GM23338 (cell line): Measurements from ENCODE around the gene RAP1GAP2. TPM values are rescaled to one million over a fixed set of nuclear protein-coding genes. Genes with fewer than 3 reads are reported as not detected.
A peak's percentile ranks its signal among the peaks of the same experiment; 100 is the strongest.

Experiments used
- ATAC-seq: fragments of 200-7000 bp; cut with Tn5 transposase; 3 replicates; pipeline ENCODE4 v1.9.1; 2020
- DNase-seq: peaks from one replicate; pipeline ENCODE4 v3.0.0-alpha.2; 2015; ENCODE audit warnings: low spot score
- H2AFZ ChIP-seq: fragments of 200-600 bp; sonication (generic); 2 replicates; pipeline ENCODE4 v1.8.0; 2016; ENCODE audit warnings: antibody characterized with exemption, mild to moderate bottlenecking, moderate library complexity
- H3F3A ChIP-seq: fragments of 200-600 bp; sonication (generic); replicated peaks from 2 replicates; pipeline ENCODE4 v1.8.0; 2017; ENCODE audit warnings: antibody characterized with exemption, mixed run types, low read depth
- H3K27ac ChIP-seq: fragments of 200-600 bp; sonication (generic); 2 replicates; pipeline ENCODE4 v1.6.1; 2016; ENCODE audit warnings: low read depth
- H3K27me3 ChIP-seq: fragments of 200-600 bp; sonication (generic); 2 replicates; pipeline ENCODE4 v1.8.0; 2016; ENCODE audit warnings: mild to moderate bottlenecking, mixed run types, moderate library complexity; ENCODE audit not compliant: insufficient read depth
- H3K36me3 ChIP-seq: fragments of 200-600 bp; sonication (generic); 2 replicates; pipeline ENCODE4 v1.8.0; 2016; ENCODE audit warnings: mild to moderate bottlenecking; ENCODE audit not compliant: insufficient read depth
- H3K4me1 ChIP-seq: fragments of 200-600 bp; sonication (generic); 2 replicates; pipeline ENCODE4 v1.8.0; 2016; ENCODE audit warnings: mild to moderate bottlenecking, moderate library complexity; ENCODE audit not compliant: insufficient read depth
- H3K4me2 ChIP-seq: fragments of 200-600 bp; sonication (generic); 2 replicates; pipeline ENCODE4 v1.7.1; 2017; ENCODE audit warnings: mixed run types
- H3K4me3 ChIP-seq: fragments of 200-600 bp; sonication (generic); 2 replicates; pipeline ENCODE4 v1.6.1; 2016; ENCODE audit warnings: mixed run types
- H3K79me2 ChIP-seq: fragments of 200-600 bp; sonication (generic); replicated peaks from 2 replicates; pipeline ENCODE4 v1.8.0; 2017; ENCODE audit warnings: mild to moderate bottlenecking; ENCODE audit not compliant: insufficient read depth
- H3K9me2 ChIP-seq: fragments of 200-600 bp; sonication (generic); 2 replicates; pipeline ENCODE4 v1.8.0; 2017; ENCODE audit not compliant: insufficient read depth
- H4K20me1 ChIP-seq: fragments of 200-600 bp; sonication (generic); replicated peaks from 2 replicates; pipeline ENCODE4 v1.8.0; 2017; ENCODE audit warnings: mild to moderate bottlenecking; ENCODE audit not compliant: insufficient read depth
- H3K27ac Mint-ChIP-seq: 2 replicates; pipeline ENCODE4 v1.8.0; 2020; ENCODE audit warnings: inconsistent platforms, mild to moderate bottlenecking, moderate library complexity, mixed read lengths
- H3K27me3 Mint-ChIP-seq: 3 replicates; pipeline ENCODE4 v1.8.0; 2022; ENCODE audit warnings: low read depth, mild to moderate bottlenecking, moderate library complexity, mixed read lengths, inconsistent platforms; ENCODE audit not compliant: insufficient read depth, poor library complexity
- H3K36me3 Mint-ChIP-seq: 3 replicates; pipeline ENCODE4 v1.8.0; 2021; ENCODE audit warnings: low read depth, mild to moderate bottlenecking, inconsistent platforms, moderate library complexity, mixed read lengths
- H3K4me1 Mint-ChIP-seq: 3 replicates; pipeline ENCODE4 v1.8.0; 2020; ENCODE audit warnings: mild to moderate bottlenecking, inconsistent platforms, mixed read lengths
- H3K4me3 Mint-ChIP-seq: 3 replicates; pipeline ENCODE4 v1.8.0; 2021; ENCODE audit warnings: moderate library complexity, mild to moderate bottlenecking, inconsistent platforms, mixed read lengths
- H3K9me3 Mint-ChIP-seq: 3 replicates; pipeline ENCODE4 v1.8.0; 2020; ENCODE audit warnings: moderate library complexity, mild to moderate bottlenecking, inconsistent platforms, mixed read lengths
- CREB1 ChIP-seq: fragments of 250-450 bp; sonication (Bioruptor Pico); IDR thresholded peaks from 2 replicates; pipeline ENCODE4 v1.5.0; 2020; ENCODE audit warnings: low read depth, mild to moderate bottlenecking, moderate library complexity
- EZH2 ChIP-seq: fragments of 200-600 bp; sonication (generic); IDR thresholded peaks from one replicate; pipeline ENCODE4 v1.8.0; 2017; ENCODE audit warnings: antibody characterized with exemption, mild to moderate bottlenecking, low read depth; ENCODE audit not compliant: unreplicated experiment
- EZH2phosphoT487 ChIP-seq: fragments of 200-600 bp; sonication (generic); IDR thresholded peaks from one replicate; pipeline ENCODE4 v1.8.1; 2018; ENCODE audit warnings: antibody characterized with exemption; ENCODE audit not compliant: unreplicated experiment
- JUNB ChIP-seq: IDR thresholded peaks from one replicate; pipeline ENCODE4 v1.6.1; 2016; ENCODE audit warnings: antibody characterized with exemption; ENCODE audit not compliant: unreplicated experiment
- REST ChIP-seq: IDR thresholded peaks from one replicate; pipeline ENCODE4 v1.6.1; 2018; ENCODE audit warnings: antibody characterized with exemption; ENCODE audit not compliant: unreplicated experiment
- STAT1 ChIP-seq: IDR thresholded peaks from one replicate; pipeline ENCODE4 v1.6.1; 2016; ENCODE audit warnings: antibody characterized with exemption; ENCODE audit not compliant: unreplicated experiment
- ZNF331 ChIP-seq: fragments of 250-450 bp; sonication (Bioruptor Pico); IDR thresholded peaks from 2 replicates; pipeline ENCODE4 v1.5.0; 2020; ENCODE audit warnings: low read depth, mild to moderate bottlenecking, moderate library complexity
- polyA plus RNA-seq: library from polyadenylated mRNA; unstranded; fragments of >200 nt; fragmentation: Nextera tagmentation; extraction: Ambion mirVana; gene quantifications from 2 replicates; pipeline ENCODE4 v1.2.1, GENCODE V29; 2016
- total RNA-seq: library from RNA; depleted of rRNA; stranded (reverse); fragments of >200 nt; shearing (Covaris generic); gene quantifications from 2 replicates; pipeline ENCODE4 v1.2.3, GENCODE V29; 2014
- TF ChIP-seq, protein P1 (sequence below), 2 experiments: fragments of 200-600 bp in 1 of 2; sonication (generic) in 1 of 2; conservative IDR thresholded peaks; 2 replicates each; pipeline versions ENCODE4 v1.5.1 to v1.6.1; 2016 to 2017; ENCODE audit warnings: antibody characterized with exemption in 2 of 2, low read depth in 2 of 2, mild to moderate bottlenecking in 2 of 2, moderate library complexity in 1 of 2
- TF ChIP-seq, protein P2 (sequence below): fragments of 250-450 bp; sonication (Bioruptor Pico); IDR thresholded peaks from 2 replicates; pipeline ENCODE4 v1.5.0; 2020; ENCODE audit warnings: mild to moderate bottlenecking, moderate library complexity

The RAP1GAP2 gene
- total and polyA plus RNA-seq, 2 experiments from 2014 or later = 17.8 to 46.1 TPM

GRCh38 chr17:2954898-2955445 is 158.7 kb downstream of the RAP1GAP2 start:
- Histone ChIP-seq H2AFZ (no peak overlapping the region), H3K27ac (0 out of 2 replicates have a peak overlapping the region, but pooled peaks have one; percentile 8), H3F3A (no peaks in the 10 kb centered on the region), H3K79me2 (peaks cover 62% of the 10 kb centered on the region), H4K20me1 (peaks cover 7% of the 10 kb centered on the region), H3K9me2 (no peaks in the 10 kb centered on the region), H3K27me3 (no peaks in the 10 kb centered on the region), H3K36me3 (no peaks in the 10 kb centered on the region), H3K4me1 (peaks cover 14% of the 10 kb centered on the region; the same call in 1 of the 2 replicates), H3K4me3 (no peak overlapping the region), H3K4me2 (no peak overlapping the region)
- H3K4me1 Mint-ChIP-seq = peaks cover 29% of the 10 kb centered on the region
- TF ChIP-seq EZH2 (no peak), STAT1 (no peak), ZNF331 (CRISPR knock-in tag) (no peak), JUNB (no peak), EZH2phosphoT487 (no peak), REST (no peak), CREB1 (CRISPR knock-in tag) (no peak)
- TF ChIP-seq, protein P1, sequence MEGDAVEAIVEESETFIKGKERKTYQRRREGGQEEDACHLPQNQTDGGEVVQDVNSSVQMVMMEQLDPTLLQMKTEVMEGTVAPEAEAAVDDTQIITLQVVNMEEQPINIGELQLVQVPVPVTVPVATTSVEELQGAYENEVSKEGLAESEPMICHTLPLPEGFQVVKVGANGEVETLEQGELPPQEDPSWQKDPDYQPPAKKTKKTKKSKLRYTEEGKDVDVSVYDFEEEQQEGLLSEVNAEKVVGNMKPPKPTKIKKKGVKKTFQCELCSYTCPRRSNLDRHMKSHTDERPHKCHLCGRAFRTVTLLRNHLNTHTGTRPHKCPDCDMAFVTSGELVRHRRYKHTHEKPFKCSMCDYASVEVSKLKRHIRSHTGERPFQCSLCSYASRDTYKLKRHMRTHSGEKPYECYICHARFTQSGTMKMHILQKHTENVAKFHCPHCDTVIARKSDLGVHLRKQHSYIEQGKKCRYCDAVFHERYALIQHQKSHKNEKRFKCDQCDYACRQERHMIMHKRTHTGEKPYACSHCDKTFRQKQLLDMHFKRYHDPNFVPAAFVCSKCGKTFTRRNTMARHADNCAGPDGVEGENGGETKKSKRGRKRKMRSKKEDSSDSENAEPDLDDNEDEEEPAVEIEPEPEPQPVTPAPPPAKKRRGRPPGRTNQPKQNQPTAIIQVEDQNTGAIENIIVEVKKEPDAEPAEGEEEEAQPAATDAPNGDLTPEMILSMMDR (conservative IDR thresholded peaks at IDR 0.05; ENCODE audit: low read depth in 2 of 2) = no peak
- TF ChIP-seq, protein P2, sequence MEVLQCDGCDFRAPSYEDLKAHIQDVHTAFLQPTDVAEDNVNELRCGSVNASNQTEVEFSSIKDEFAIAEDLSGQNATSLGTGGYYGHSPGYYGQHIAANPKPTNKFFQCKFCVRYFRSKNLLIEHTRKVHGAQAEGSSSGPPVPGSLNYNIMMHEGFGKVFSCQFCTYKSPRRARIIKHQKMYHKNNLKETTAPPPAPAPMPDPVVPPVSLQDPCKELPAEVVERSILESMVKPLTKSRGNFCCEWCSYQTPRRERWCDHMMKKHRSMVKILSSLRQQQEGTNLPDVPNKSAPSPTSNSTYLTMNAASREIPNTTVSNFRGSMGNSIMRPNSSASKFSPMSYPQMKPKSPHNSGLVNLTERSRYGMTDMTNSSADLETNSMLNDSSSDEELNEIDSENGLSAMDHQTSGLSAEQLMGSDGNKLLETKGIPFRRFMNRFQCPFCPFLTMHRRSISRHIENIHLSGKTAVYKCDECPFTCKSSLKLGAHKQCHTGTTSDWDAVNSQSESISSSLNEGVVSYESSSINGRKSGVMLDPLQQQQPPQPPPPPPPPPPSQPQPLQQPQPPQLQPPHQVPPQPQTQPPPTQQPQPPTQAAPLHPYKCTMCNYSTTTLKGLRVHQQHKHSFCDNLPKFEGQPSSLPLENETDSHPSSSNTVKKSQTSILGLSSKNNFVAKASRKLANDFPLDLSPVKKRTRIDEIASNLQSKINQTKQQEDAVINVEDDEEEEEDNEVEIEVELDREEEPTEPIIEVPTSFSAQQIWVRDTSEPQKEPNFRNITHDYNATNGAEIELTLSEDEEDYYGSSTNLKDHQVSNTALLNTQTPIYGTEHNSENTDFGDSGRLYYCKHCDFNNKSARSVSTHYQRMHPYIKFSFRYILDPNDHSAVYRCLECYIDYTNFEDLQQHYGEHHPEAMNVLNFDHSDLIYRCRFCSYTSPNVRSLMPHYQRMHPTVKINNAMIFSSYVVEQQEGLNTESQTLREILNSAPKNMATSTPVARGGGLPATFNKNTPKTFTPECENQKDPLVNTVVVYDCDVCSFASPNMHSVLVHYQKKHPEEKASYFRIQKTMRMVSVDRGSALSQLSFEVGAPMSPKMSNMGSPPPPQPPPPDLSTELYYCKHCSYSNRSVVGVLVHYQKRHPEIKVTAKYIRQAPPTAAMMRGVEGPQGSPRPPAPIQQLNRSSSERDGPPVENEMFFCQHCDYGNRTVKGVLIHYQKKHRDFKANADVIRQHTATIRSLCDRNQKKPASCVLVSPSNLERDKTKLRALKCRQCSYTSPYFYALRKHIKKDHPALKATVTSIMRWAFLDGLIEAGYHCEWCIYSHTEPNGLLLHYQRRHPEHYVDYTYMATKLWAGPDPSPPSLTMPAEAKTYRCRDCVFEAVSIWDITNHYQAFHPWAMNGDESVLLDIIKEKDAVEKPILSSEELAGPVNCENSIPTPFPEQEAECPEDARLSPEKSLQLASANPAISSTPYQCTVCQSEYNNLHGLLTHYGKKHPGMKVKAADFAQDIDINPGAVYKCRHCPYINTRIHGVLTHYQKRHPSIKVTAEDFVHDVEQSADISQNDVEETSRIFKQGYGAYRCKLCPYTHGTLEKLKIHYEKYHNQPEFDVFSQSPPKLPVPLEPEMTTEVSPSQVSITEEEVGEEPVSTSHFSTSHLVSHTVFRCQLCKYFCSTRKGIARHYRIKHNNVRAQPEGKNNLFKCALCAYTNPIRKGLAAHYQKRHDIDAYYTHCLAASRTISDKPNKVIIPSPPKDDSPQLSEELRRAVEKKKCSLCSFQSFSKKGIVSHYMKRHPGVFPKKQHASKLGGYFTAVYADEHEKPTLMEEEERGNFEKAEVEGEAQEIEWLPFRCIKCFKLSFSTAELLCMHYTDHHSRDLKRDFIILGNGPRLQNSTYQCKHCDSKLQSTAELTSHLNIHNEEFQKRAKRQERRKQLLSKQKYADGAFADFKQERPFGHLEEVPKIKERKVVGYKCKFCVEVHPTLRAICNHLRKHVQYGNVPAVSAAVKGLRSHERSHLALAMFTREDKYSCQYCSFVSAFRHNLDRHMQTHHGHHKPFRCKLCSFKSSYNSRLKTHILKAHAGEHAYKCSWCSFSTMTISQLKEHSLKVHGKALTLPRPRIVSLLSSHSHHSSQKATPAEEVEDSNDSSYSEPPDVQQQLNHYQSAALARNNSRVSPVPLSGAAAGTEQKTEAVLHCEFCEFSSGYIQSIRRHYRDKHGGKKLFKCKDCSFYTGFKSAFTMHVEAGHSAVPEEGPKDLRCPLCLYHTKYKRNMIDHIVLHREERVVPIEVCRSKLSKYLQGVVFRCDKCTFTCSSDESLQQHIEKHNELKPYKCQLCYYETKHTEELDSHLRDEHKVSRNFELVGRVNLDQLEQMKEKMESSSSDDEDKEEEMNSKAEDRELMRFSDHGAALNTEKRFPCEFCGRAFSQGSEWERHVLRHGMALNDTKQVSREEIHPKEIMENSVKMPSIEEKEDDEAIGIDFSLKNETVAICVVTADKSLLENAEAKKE (CRISPR knock-in tag) = no peak
- H3K27ac Mint-ChIP-seq = peak overlapping the region; percentile 55; the same call in 1 of the 2 replicates
- H3K4me3 Mint-ChIP-seq = no peak overlapping the region
- no peaks in the 10 kb centered on the region for H3K9me3 Mint-ChIP-seq
- DNase-seq (no peak), ATAC-seq (no peak)
- no peaks in the 10 kb centered on the region for H3K36me3 Mint-ChIP-seq
- peaks cover 3% of the 10 kb centered on the region for H3K27me3 Mint-ChIP-seq
